GM19467 (cell line): ENCODE measurements around the gene SCFD2.
"Not testable (repeated sequence)": the region's sequence is repeated elsewhere in the genome, so short reads cannot be mapped to it uniquely, and the experiment has no call there.

ENCODE experiments used
- ATAC-seq: cut with Tn5 transposase; IDR thresholded peaks from one replicate; pipeline ENCODE4 v1.9.1; 2021; ENCODE audit warnings: mild to moderate bottlenecking, moderate library complexity; ENCODE audit not compliant: unreplicated experiment

The SCFD2 gene

GRCh38 chr4:53267026-53267425 lies 98.8 kb downstream of the SCFD2 start:
- ATAC-seq, result no peak

GRCh38 chr4:53255986-53256385 lies 109.9 kb downstream of the SCFD2 start:
- not testable (repeated sequence) for ATAC-seq

GRCh38 chr4:53240573-53240972 lies 125.3 kb downstream of the SCFD2 start:
- no peak for ATAC-seq

GRCh38 chr4:53238352-53238751 lies 127.5 kb downstream of the SCFD2 start:
- ATAC-seq, result not testable (repeated sequence)

GRCh38 chr4:53237811-53238210 lies 128.1 kb downstream of the SCFD2 start:
- not testable (repeated sequence) for ATAC-seq

GRCh38 chr4:53236624-53237023 lies 129.2 kb downstream of the SCFD2 start:
- not testable (repeated sequence) for ATAC-seq

GRCh38 chr4:53235547-53235946 lies 130.3 kb downstream of the SCFD2 start:
- ATAC-seq, result no peak

- ATAC-seq, result no peak
Measured at GRCh38 chr4:53234669-53235068, 131.2 kb downstream of the SCFD2 start.

GRCh38 chr4:53234111-53234510 lies 131.8 kb downstream of the SCFD2 start:
- no peak for ATAC-seq

- no peak for ATAC-seq
Measured at GRCh38 chr4:53233114-53233795, 132.6 kb downstream of the SCFD2 start.

GRCh38 chr4:53232371-53232770 lies 133.5 kb downstream of the SCFD2 start:
- no peak for ATAC-seq

GRCh38 chr4:53228036-53228435 lies 137.8 kb downstream of the SCFD2 start:
- ATAC-seq, result no peak

- no peak for ATAC-seq
Measured at GRCh38 chr4:53227451-53227850, 138.4 kb downstream of the SCFD2 start.

- ATAC-seq, result no peak
Measured at GRCh38 chr4:53221832-53222480, 143.9 kb downstream of the SCFD2 start.

- not testable (repeated sequence) for ATAC-seq
Measured at GRCh38 chr4:53219148-53219547, 146.7 kb downstream of the SCFD2 start.

GRCh38 chr4:53208753-53209152 lies 157.1 kb downstream of the SCFD2 start:
- no peak for ATAC-seq

GRCh38 chr4:53205970-53206369 lies 159.9 kb downstream of the SCFD2 start:
- no peak for ATAC-seq

- ATAC-seq, result no peak
Measured at GRCh38 chr4:53199356-53199755, 166.5 kb downstream of the SCFD2 start.

GRCh38 chr4:53197772-53198142 lies 168.1 kb downstream of the SCFD2 start:
- no peak for ATAC-seq

- no peak for ATAC-seq
Measured at GRCh38 chr4:53196882-53197771, 168.7 kb downstream of the SCFD2 start.

GRCh38 chr4:53195815-53196661 lies 169.8 kb downstream of the SCFD2 start:
- ATAC-seq, result no peak
